ENCODE results near the gene AJM1.
"Not testable (repeated sequence)": the region's sequence is repeated elsewhere in the genome, so short reads cannot be mapped to it uniquely, and the experiment has no call there.

The AJM1 gene

DNA sequence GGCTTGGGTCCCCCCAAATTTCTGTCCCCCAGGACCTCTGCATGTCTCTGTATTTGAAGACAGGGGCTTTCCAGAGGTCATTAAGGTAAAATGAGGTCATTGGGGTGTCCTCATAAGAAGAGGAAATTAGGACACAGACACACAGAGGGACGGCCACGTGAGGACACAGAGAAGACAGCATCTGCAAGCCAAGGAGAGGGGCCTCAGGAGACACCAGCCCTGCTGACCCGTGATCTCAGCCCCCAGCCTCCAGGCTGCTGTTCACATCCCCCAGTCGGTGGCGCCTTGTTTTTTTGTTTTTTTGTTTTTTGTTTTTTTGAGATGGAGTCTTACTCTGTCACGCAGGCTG is 47.3 kb upstream of the AJM1 start:
- peaks cover 9% of the 10 kb centered on the region; the same call in 1 of the 2 replicates for H3K36me3 ChIP-seq (ENCODE audit: control insufficient read depth, low read length)
- peaks cover 43% of the 10 kb centered on the region for H3K4me1 ChIP-seq (ENCODE audit: control insufficient read depth, low read length)
- peaks cover 17% of the 10 kb centered on the region for H3K27me3 ChIP-seq (ENCODE audit: control insufficient read depth, low read length)
- no peaks in the 10 kb centered on the region for H3K9me3 ChIP-seq (ENCODE audit: control insufficient read depth, insufficient read depth, low read length)
- H3K79me2 ChIP-seq (ENCODE audit: control insufficient read depth, low read length) = peaks cover 3% of the 10 kb centered on the region; the same call in 1 of the 2 replicates
- H3K4me3 ChIP-seq (ENCODE audit: low read length) = no peak overlapping the region
- H3K9me2 ChIP-seq (replicated peaks; ENCODE audit: control insufficient read depth, low read length) = no peaks in the 10 kb centered on the region
- H3F3A ChIP-seq (ENCODE audit: control insufficient read depth, insufficient read depth) = no peaks in the 10 kb centered on the region
- no peak for TF ChIP-seq EZH2phosphoT487 (IDR thresholded peaks at IDR 0.05; ENCODE audit: borderline replicate concordance, low read length)
- TF ChIP-seq, protein P1, sequence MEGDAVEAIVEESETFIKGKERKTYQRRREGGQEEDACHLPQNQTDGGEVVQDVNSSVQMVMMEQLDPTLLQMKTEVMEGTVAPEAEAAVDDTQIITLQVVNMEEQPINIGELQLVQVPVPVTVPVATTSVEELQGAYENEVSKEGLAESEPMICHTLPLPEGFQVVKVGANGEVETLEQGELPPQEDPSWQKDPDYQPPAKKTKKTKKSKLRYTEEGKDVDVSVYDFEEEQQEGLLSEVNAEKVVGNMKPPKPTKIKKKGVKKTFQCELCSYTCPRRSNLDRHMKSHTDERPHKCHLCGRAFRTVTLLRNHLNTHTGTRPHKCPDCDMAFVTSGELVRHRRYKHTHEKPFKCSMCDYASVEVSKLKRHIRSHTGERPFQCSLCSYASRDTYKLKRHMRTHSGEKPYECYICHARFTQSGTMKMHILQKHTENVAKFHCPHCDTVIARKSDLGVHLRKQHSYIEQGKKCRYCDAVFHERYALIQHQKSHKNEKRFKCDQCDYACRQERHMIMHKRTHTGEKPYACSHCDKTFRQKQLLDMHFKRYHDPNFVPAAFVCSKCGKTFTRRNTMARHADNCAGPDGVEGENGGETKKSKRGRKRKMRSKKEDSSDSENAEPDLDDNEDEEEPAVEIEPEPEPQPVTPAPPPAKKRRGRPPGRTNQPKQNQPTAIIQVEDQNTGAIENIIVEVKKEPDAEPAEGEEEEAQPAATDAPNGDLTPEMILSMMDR (IDR thresholded peaks at IDR 0.05; ENCODE audit: low read depth, low read length, poor library complexity, severe bottlenecking) = no peak
- H3K4me2 ChIP-seq (ENCODE audit: low read length) = no peak overlapping the region
- no peaks in the 10 kb centered on the region for H4K20me1 ChIP-seq (ENCODE audit: control insufficient read depth, insufficient read depth, low read depth, low read length)
- H3K27ac ChIP-seq (ENCODE audit: low read depth, low read length) = no peak overlapping the region

DNA sequence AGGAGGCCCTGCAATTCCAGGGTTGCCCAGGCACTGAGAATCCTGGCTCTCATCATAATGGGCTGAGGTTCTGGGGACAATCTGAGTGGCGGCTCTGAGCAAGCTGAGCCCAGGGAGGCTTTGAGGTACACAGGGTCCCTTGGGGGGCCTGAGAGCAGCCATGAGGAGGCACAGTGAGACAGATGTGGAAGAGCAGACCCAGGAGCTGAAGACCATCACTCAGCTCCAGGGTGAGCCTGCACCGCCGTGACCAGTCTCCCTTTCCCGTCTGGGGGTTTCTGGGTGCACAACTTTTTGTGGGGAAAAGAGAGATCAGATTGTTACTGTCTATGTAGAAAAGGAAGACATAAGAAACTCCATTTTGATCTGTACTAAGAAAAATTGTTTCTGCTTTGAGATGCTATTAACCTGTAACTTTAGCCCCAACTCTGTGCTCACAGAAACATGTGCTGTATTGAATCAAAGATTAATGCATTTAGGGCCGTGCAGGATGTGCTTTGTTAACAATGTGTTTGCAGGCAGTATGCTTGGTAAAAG is 46.0 kb upstream of the AJM1 start, which contains the start of gene CCDC183:
TSS of gene CCDC183 (plus strand) at position 101 of the 537 bp plus-strand sequence. CDS start at position 161, 60 bp downstream.
- Histone ChIP-seq H3K9me2 (replicated peaks; ENCODE audit: control insufficient read depth, low read length) (no peaks in the 10 kb centered on the region), H3K4me1 (ENCODE audit: control insufficient read depth, low read length) (peaks cover 49% of the 10 kb centered on the region), H3K4me2 (ENCODE audit: low read length) (peak within 1 kb of the TSS; percentile 47), H3F3A (ENCODE audit: control insufficient read depth, insufficient read depth) (0 out of 2 replicates have a peak, but pooled peaks cover 7% of the 10 kb centered on the region), H3K4me3 (ENCODE audit: low read length) (0 out of 2 replicates have a peak within 1 kb of the TSS, but pooled peaks have one; percentile 20), H3K27ac (ENCODE audit: low read depth, low read length) (no peak within 1 kb of the TSS), H3K36me3 (ENCODE audit: control insufficient read depth, low read length) (peaks cover 9% of the 10 kb centered on the region; the same call in 1 of the 2 replicates), H3K27me3 (ENCODE audit: control insufficient read depth, low read length) (peaks cover 21% of the 10 kb centered on the region), H3K79me2 (ENCODE audit: control insufficient read depth, low read length) (peaks cover 3% of the 10 kb centered on the region; the same call in 1 of the 2 replicates), H4K20me1 (ENCODE audit: control insufficient read depth, insufficient read depth, low read depth, low read length) (no peaks in the 10 kb centered on the region; the same call in 1 of the 2 replicates), H3K9me3 (ENCODE audit: control insufficient read depth, insufficient read depth, low read length) (no peaks in the 10 kb centered on the region)
- TF ChIP-seq, protein P1 (IDR thresholded peaks at IDR 0.05; ENCODE audit: low read depth, low read length, poor library complexity, severe bottlenecking) = no peak
- no peak for TF ChIP-seq EZH2phosphoT487 (IDR thresholded peaks at IDR 0.05; ENCODE audit: borderline replicate concordance, low read length)

DNA sequence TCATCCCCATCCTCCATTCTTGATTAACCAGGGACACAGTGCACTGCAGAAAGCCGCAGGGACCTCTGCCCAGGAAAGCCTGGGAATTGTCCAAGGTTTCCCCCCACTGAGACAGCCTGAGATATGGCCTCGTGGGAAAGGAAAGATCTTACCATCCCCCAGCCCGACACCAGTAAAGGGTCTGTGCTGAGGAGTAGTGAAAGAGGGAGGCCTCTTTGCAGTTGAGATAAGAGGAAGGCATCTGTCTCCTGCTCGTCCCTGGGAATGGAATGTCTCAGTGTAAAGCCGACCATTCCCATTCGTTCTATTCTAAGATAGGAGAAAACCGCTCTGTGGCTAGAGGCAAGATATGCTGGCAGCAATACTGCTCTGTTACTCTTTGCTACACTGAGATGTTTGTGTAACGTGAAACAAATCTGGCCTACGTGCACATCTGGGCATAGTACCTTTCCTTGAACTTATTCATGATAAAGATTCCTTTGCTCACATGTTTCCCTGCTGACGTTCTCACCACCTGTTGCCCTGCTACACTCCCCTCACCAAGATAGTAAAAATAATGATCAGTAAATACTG is 45.4 kb upstream of the AJM1 start:
- not testable (repeated sequence) for H3K36me3 ChIP-seq (ENCODE audit: control insufficient read depth, low read length); H3K4me3 ChIP-seq (ENCODE audit: low read length); H3K4me2 ChIP-seq (ENCODE audit: low read length); H3K9me2 ChIP-seq (replicated peaks; ENCODE audit: control insufficient read depth, low read length); H3K27ac ChIP-seq (ENCODE audit: low read depth, low read length); H4K20me1 ChIP-seq (ENCODE audit: control insufficient read depth, insufficient read depth, low read depth, low read length); H3F3A ChIP-seq (ENCODE audit: control insufficient read depth, insufficient read depth); H3K9me3 ChIP-seq (ENCODE audit: control insufficient read depth, insufficient read depth, low read length); H3K79me2 ChIP-seq (ENCODE audit: control insufficient read depth, low read length)
- Histone ChIP-seq H3K4me1 (ENCODE audit: control insufficient read depth, low read length) (peaks cover 49% of the 10 kb centered on the region), H3K27me3 (ENCODE audit: control insufficient read depth, low read length) (peaks cover 24% of the 10 kb centered on the region)

DNA sequence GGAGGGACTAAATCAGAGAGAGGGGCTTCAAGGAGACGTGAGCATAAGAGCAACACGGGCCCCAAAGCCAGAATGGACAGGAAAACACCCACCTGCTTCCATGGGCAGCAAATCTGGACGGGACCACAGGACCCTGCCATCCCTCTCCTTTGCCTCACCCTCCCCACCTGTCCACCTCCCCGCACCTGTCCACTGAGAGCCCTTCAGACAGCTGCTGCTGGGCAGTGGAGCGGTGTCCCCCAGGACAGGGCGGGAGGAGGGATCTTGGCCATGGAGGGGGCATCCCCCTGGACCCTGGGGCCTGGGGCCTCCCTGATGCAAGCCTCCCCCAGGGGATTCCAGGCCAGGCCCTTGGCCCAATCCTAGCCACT is 43.6 kb upstream of the AJM1 start:
- Histone ChIP-seq H3K9me3 (ENCODE audit: control insufficient read depth, insufficient read depth, low read length) (no peaks in the 10 kb centered on the region), H3K4me2 (ENCODE audit: low read length) (no peak overlapping the region), H3K9me2 (replicated peaks; ENCODE audit: control insufficient read depth, low read length) (no peaks in the 10 kb centered on the region), H3K4me3 (ENCODE audit: low read length) (no peak overlapping the region), H3F3A (ENCODE audit: control insufficient read depth, insufficient read depth) (0 out of 2 replicates have a peak, but pooled peaks cover 7% of the 10 kb centered on the region), H4K20me1 (ENCODE audit: control insufficient read depth, insufficient read depth, low read depth, low read length) (no peaks in the 10 kb centered on the region; the same call in 1 of the 2 replicates), H3K4me1 (ENCODE audit: control insufficient read depth, low read length) (peaks cover 43% of the 10 kb centered on the region), H3K27me3 (ENCODE audit: control insufficient read depth, low read length) (peaks cover 30% of the 10 kb centered on the region), H3K79me2 (ENCODE audit: control insufficient read depth, low read length) (no peaks in the 10 kb centered on the region), H3K27ac (ENCODE audit: low read depth, low read length) (no peak overlapping the region), H3K36me3 (ENCODE audit: control insufficient read depth, low read length) (no peaks in the 10 kb centered on the region)
- TF ChIP-seq EZH2phosphoT487 (IDR thresholded peaks at IDR 0.05; ENCODE audit: borderline replicate concordance, low read length) = no peak
- TF ChIP-seq, protein P1 (IDR thresholded peaks at IDR 0.05; ENCODE audit: low read depth, low read length, poor library complexity, severe bottlenecking) = no peak
